Left lung (tissue), 10 donors: ENCODE measurements around the gene RTL3. TPM values are rescaled to one million over a fixed set of nuclear protein-coding genes. Genes with fewer than 3 reads are reported as not detected.
"Not testable (repeated sequence)": the region's sequence is repeated elsewhere in the genome, so short reads cannot be mapped to it uniquely, and the experiment has no call there.

Source experiments
- ATAC-seq: fragments of 200-7000 bp; cut with Tn5 transposase; one replicate; pipeline ENCODE4 v1.9.1; 2020; ENCODE audit warnings: moderate library complexity
- DNase-seq, 4 donors: peaks; one replicate each; pipeline ENCODE4 v3.0.0-alpha.2; 2013 to 2020
- H3K27ac ChIP-seq, 2 donors: fragments of 200-600 bp; sonication (generic) in 1 of 2; one replicate each; pipeline versions ENCODE4 v1.5.0 to v1.8.0; 2020 to 2021
- H3K27me3 ChIP-seq, 2 donors: fragments of 200-600 bp; sonication (generic) in 1 of 2; one replicate each; pipeline versions ENCODE4 v1.5.0 to v1.8.0; 2020 to 2021
- H3K36me3 ChIP-seq, 2 donors: fragments of 200-600 bp; sonication (generic) in 1 of 2; one replicate each; pipeline versions ENCODE4 v1.5.0 to v1.8.0; 2020 to 2021
- H3K4me1 ChIP-seq, 2 donors: fragments of 200-600 bp; one replicate each; pipeline ENCODE4 v1.8.0; 2021
- H3K4me3 ChIP-seq, 2 donors: fragments of 200-600 bp; sonication (generic) in 1 of 2; one replicate each; pipeline versions ENCODE4 v1.5.0 to v1.8.0; 2020 to 2021; ENCODE audit warnings: mild to moderate bottlenecking in 1 of 2
- H3K9me3 ChIP-seq, 2 donors: fragments of 200-600 bp; sonication (generic) in 1 of 2; one replicate each; pipeline versions ENCODE4 v1.5.0 to v1.8.0; 2020 to 2021
- CTCF ChIP-seq, 2 donors: fragments of 200-600 bp; sonication (generic) in 1 of 2; IDR thresholded peaks; one replicate each; pipeline versions ENCODE4 v1.5.0 to v1.8.0; 2021; ENCODE audit warnings: antibody characterized with exemption in 2 of 2
- intact Hi-C, 2 donors: fragments of 100-400 bp; cut with DNase I; formaldehyde crosslinking; loops; one replicate each; pipeline versions ENCODE4 v1.11.2 to v1.14.2; 2022
- polyA plus RNA-seq, 6 donors: library from polyadenylated mRNA; unstranded; fragments of 120-200 nt; gene quantifications; one replicate each; pipeline ENCODE4 v1.2.1, GENCODE V29; 2013; ENCODE audit not compliant: insufficient read length in 6 of 6
- total RNA-seq, 2 donors: library from RNA; stranded (reverse); fragmentation: NEBNext Ultra II Directional; extraction: Animal tissue kit (Norgen Biotek cat#: 25700); gene quantifications; one replicate each; pipeline ENCODE4 v1.2.1, GENCODE V29; 2021
- donor health status: DM: no; HTN: yes; CAD: no.
- donor health status: DM: no; HTN: no; CAD: no.

Gene RTL3
- total and polyA plus RNA-seq, 8 donors: 0.04 TPM; not detected in 7

- DNase-seq (no peak), ATAC-seq (no peak)
- H3K27me3 ChIP-seq: peaks cover 0 to 5% of the 10 kb centered on the region in 2 donors
- no peak for TF ChIP-seq CTCF (IDR thresholded peaks at IDR 0.05)
- no peak overlapping the region for H3K27ac ChIP-seq
- intact Hi-C loops: no loop called here
- no peak overlapping the region for H3K4me3 ChIP-seq
- H3K9me3 ChIP-seq: peaks cover 0 to 3% of the 10 kb centered on the region in 2 donors
- no peaks in the 10 kb centered on the region for H3K4me1 ChIP-seq
- no peaks in the 10 kb centered on the region for H3K36me3 ChIP-seq
Measured at GRCh38 chrX:78643874-78644273, 15.3 kb downstream of the RTL3 start.

GRCh38 chrX:78643096-78643495, 16.0 kb downstream of the RTL3 start:
- no peaks in the 10 kb centered on the region for H3K4me1 ChIP-seq
- H3K27ac ChIP-seq: no peak overlapping the region
- H3K4me3 ChIP-seq: no peak overlapping the region
- ATAC-seq (no peak), DNase-seq (no peak)
- peaks cover 0 to 3% of the 10 kb centered on the region in 2 donors for H3K9me3 ChIP-seq
- peaks cover 0 to 5% of the 10 kb centered on the region in 2 donors for H3K27me3 ChIP-seq
- intact Hi-C loops: no loop called here
- no peak for TF ChIP-seq CTCF (IDR thresholded peaks at IDR 0.05)
- H3K36me3 ChIP-seq: no peaks in the 10 kb centered on the region

GRCh38 chrX:78636096-78636495, 23.0 kb downstream of the RTL3 start:
- ATAC-seq, H3K36me3 ChIP-seq, intact Hi-C loops, H3K4me3 ChIP-seq, H3K4me1 ChIP-seq, H3K27ac ChIP-seq, DNase-seq, H3K27me3 ChIP-seq: not testable (repeated sequence)
- peaks cover 0 to 11% of the 10 kb centered on the region in 2 donors for H3K9me3 ChIP-seq

GRCh38 chrX:78624962-78625909, 33.9 kb downstream of the RTL3 start:
- H3K27me3 ChIP-seq: no peaks in the 10 kb centered on the region
- no peaks in the 10 kb centered on the region for H3K4me1 ChIP-seq
- H3K4me3 ChIP-seq: no peak overlapping the region
- no peak for ATAC-seq
- TF ChIP-seq CTCF (IDR thresholded peaks at IDR 0.05): no peak
- no peaks in the 10 kb centered on the region for H3K36me3 ChIP-seq
- no peak overlapping the region for H3K27ac ChIP-seq
- no peaks in the 10 kb centered on the region for H3K9me3 ChIP-seq
- intact Hi-C loops: no loop called here
- DNase-seq: peak in 2 of 4 donors; percentile 3 to 17

GRCh38 chrX:78624426-78624825, 34.7 kb downstream of the RTL3 start:
- no peak for TF ChIP-seq CTCF (IDR thresholded peaks at IDR 0.05)
- DNase-seq (no peak), ATAC-seq (no peak)
- no peaks in the 10 kb centered on the region for H3K4me1 ChIP-seq
- no peaks in the 10 kb centered on the region for H3K27me3 ChIP-seq
- no peak overlapping the region for H3K27ac ChIP-seq
- H3K36me3 ChIP-seq: no peaks in the 10 kb centered on the region
- intact Hi-C loops: no loop called here
- no peak overlapping the region for H3K4me3 ChIP-seq
- no peaks in the 10 kb centered on the region for H3K9me3 ChIP-seq
